ACC112 (cell line): ENCODE data around the gene HOXB8.
A peak's percentile ranks its signal among the peaks of the same experiment; 100 is the strongest.

Experiments
- H2AFZ ChIP-seq: fragments of 200-600 bp; sonication (generic); one replicate; pipeline ENCODE4 v1.6.0; 2017; ENCODE audit warnings: antibody characterized with exemption, low read length; ENCODE audit not compliant: unreplicated experiment
- H3K27ac ChIP-seq: fragments of 200-600 bp; sonication (generic); 2 replicates; pipeline ENCODE4 v1.5.1; 2014; ENCODE audit warnings: low read depth, mild to moderate bottlenecking, antibody characterized with exemption, low read length, moderate library complexity
- H3K27me3 ChIP-seq: fragments of 200-600 bp; sonication (generic); 2 replicates; pipeline ENCODE4 v1.6.1; 2014; ENCODE audit warnings: mild to moderate bottlenecking, antibody characterized with exemption, low read length, moderate library complexity, mixed read lengths; ENCODE audit not compliant: insufficient read depth
- H3K36me3 ChIP-seq: fragments of 200-600 bp; sonication (generic); 2 replicates; pipeline ENCODE4 v1.6.1; 2016; ENCODE audit warnings: mild to moderate bottlenecking, antibody characterized with exemption, low read length, moderate library complexity, mixed read lengths; ENCODE audit not compliant: insufficient read depth
- H3K4me1 ChIP-seq: fragments of 200-600 bp; sonication (generic); one replicate; pipeline ENCODE4 v1.6.1; 2016; ENCODE audit warnings: low read length, mixed read lengths; ENCODE audit not compliant: insufficient read depth, unreplicated experiment, control insufficient read depth
- H3K4me3 ChIP-seq: fragments of 200-600 bp; sonication (generic); 2 replicates; pipeline ENCODE4 v1.5.1; 2014; ENCODE audit warnings: mild to moderate bottlenecking, low read depth, low read length
- H3K79me2 ChIP-seq: fragments of 200-600 bp; sonication (generic); one replicate; pipeline ENCODE4 v1.6.0; 2016; ENCODE audit warnings: low read length; ENCODE audit not compliant: control insufficient read depth, unreplicated experiment, insufficient read depth

HOXB8 gene

DNA sequence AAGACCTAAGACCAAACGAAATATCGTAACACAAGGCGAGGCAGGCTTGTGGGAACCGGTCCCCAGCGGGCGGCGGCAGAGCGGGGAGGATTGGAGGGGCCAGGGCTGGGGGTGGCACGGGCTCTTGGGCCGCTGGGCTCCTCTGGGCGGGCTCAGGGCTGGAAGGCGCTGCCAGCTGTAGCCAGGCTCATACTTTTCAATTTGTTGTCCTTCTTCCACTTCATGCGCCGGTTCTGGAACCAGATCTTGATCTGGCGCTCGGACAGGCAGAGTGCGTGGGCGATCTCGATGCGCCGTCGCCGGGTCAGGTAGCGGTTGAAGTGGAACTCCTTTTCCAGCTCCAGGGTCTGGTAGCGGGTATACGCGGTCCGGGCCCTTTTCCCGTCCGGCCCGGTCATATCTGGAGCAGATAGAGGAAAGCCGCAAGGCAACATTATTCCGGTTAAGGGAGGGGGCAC, 23.0 kb downstream of the HOXB8 start:
- Histone ChIP-seq H3K27ac (no peak overlapping the region), H3K4me1 (no peaks in the 10 kb centered on the region), H3K79me2 (no peaks in the 10 kb centered on the region), H3K27me3 (peaks cover 99% of the 10 kb centered on the region), H3K36me3 (no peaks in the 10 kb centered on the region), H2AFZ (no peak overlapping the region), H3K4me3 (no peak overlapping the region)

DNA sequence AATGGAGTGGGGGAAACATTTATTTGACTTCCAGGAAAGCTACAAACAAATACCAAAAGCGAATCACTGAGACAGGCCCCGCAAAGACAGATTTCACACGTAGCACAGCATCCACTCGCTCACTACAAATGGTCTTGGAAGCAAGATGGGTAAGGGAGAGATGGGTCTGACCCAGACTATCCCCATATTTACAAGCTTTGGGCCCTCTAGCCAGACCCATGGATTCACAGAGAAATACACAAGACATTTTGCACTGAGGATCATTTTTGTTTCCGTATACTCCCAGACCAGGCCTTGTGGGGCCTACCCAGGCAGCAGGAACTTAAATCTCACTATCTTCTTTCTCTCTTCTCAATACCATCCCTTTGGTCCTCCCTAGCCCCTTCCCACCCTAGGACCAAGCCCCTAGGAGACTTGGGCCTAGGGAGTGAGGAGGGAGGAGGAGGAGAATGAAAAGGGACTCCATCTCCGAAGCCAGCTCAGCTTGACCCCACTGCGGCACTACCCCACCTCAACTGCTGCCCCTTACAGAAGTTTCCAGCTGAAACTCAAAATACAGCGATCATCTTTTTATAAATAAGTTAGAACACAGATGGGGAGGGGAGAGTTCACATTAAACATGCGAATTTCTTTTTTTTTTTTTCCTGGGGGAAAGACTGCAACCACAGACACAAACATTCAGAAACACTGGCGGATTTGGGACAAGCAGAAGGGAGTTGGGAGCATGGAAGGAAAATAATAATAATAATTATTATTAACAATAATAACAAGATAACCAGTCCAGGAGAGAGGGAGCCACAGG, 23.6 kb downstream of the HOXB8 start:
- H3K4me1 ChIP-seq, result no peaks in the 10 kb centered on the region
- H3K36me3 ChIP-seq, result no peaks in the 10 kb centered on the region
- H3K27me3 ChIP-seq, result peaks cover 99% of the 10 kb centered on the region
- no peaks in the 10 kb centered on the region for H3K79me2 ChIP-seq
- no peak overlapping the region for H3K27ac ChIP-seq
- H3K4me3 ChIP-seq, result no peak overlapping the region
- no peak overlapping the region for H2AFZ ChIP-seq

DNA sequence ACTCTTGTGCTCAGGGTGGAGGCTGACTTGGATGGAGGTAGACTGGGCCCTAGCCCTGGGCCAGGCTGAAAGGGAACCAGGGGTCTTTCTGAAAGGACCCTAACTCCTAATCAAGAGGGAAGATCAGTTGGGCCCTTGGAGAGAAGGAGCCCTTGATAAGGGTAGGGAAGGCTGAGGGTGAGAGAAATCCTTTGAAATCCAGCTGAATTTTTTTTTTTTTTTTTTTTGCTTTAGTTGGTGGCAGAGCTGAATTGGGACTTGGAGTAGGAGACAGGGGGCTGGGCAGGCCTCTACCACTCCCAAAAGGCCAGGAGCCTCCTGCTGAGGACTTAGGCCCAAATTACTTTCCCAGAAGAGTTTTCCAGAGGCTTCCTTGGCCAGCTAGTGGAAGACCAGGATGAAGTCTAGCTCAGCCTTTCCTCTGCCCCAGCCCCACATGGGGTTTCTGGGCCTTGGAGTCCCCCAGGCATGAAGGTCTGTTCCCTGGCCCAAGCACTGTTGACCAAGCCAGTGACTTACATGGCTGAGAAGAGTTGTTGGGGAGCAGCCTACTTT, 24.4 kb downstream of the HOXB8 start:
- H3K27ac ChIP-seq, result no peak overlapping the region
- H3K79me2 ChIP-seq, result no peaks in the 10 kb centered on the region
- no peaks in the 10 kb centered on the region for H3K4me1 ChIP-seq
- H3K4me3 ChIP-seq, result no peak overlapping the region
- H3K27me3 ChIP-seq, result peaks cover 99% of the 10 kb centered on the region
- H3K36me3 ChIP-seq, result no peaks in the 10 kb centered on the region
- no peak overlapping the region for H2AFZ ChIP-seq

DNA sequence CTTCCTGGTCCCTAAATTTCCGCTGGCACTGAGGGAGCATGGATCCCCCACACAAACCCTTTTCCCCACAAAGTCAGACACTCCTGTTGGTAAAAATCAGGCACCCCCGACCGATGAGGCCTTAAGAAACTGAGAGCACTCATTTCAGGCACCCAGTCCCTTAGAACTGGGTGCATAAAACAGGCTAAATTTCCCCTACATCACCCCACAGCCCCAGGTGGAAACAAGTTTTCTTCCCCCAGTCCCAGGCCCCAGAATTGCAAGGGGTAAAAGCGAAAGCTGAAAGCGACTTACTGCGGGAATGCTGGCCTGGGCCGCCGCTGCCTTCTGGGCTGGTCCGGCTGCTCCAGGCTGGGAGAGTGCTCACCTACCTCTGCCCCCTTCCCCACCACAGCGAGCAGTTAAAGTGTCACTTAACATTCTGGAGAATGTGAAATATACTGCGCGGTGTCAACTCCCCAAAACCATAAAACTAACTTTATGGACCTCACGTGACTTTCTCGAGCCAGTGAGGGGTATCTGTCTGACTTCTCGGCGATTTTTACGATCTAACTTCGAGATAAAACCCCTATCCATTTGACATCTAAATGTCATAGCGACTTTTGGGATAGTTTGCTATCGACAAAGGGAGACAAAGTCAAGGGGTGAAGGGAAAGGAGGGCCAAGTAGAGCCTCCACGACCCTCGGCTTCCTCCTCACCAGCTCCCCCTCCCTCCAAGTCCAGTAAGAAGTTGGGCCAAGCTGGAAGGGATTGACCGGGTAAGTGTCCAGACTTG, 25.1 kb downstream of the HOXB8 start, which contains the start of gene HOXB3:
Gene HOXB3 (minus strand): TSS at position 411 of the 776 bp plus-strand sequence. CDS start 37,767 bp downstream, outside the sequence.
- H3K4me1 ChIP-seq, result no peaks in the 10 kb centered on the region
- H3K79me2 ChIP-seq, result no peaks in the 10 kb centered on the region
- H3K27ac ChIP-seq, result no peak within 1 kb of the TSS
- H2AFZ ChIP-seq, result no peak within 1 kb of the TSS
- H3K27me3 ChIP-seq, result peaks cover 94% of the 10 kb centered on the region
- no peak within 1 kb of the TSS for H3K4me3 ChIP-seq
- H3K36me3 ChIP-seq, result no peaks in the 10 kb centered on the region

DNA sequence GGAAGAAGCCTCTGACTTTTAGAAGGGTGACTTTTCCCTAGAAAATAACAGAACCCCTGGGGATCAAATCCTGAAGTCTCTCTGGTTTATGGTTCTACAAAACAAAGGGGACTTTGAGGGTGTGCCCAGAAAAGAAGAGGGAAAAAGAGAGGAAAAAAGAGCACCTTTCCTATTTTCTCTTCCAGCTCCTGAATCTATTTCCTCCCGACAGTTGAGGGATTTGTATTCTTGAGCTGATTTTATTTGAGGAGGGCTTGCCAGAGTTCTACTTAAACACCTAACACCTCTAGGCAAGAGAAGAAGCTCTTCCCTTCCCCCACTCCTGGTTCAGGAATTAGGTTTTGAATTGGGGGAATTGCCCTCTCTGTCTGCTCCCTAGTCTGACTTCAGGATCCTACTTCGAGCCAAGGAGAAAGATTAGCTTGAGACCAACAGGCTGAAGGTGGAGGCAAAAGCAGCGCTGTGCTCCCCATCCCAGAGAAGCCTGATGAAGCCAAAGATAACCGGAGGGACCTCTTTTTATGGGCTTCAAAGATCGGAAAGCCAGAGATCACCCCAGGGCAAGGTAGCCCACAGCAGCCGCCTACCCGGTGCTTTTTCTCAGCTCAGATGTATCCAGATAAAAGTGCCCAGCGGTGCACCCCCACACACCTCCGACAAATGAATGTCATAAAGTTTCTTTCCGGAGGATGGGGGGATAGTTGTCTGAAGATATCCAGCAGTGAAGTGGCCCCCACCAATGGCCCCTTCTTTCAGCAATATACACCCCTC, 25.8 kb downstream of the HOXB8 start:
- H3K79me2 ChIP-seq, result no peaks in the 10 kb centered on the region
- H2AFZ ChIP-seq, result no peak overlapping the region
- no peak overlapping the region for H3K27ac ChIP-seq
- no peaks in the 10 kb centered on the region for H3K4me1 ChIP-seq
- peaks cover 94% of the 10 kb centered on the region for H3K27me3 ChIP-seq
- no peak overlapping the region for H3K4me3 ChIP-seq
- no peaks in the 10 kb centered on the region for H3K36me3 ChIP-seq

DNA sequence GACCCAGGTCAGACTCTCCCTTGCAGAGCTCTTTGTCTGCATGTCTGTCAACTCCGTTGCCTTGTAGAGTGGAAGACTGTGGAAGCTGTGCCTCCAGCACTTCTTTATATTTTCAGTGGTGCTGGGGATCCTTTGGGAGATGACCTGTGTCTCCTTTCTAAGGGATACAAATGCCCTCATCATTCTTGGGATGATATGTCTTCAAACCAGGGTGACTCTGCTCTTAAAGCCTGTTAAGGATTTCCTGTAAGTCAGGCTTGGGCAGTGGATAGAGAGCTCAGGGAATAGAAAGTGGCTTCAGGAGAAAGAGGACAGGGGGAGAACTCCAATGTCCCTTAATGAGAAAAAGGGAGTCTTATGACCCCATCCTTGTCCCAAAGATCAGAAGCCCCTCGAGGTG, 26.6 kb downstream of the HOXB8 start:
- Histone ChIP-seq H3K27ac (no peak overlapping the region), H3K4me3 (no peak overlapping the region), H2AFZ (no peak overlapping the region), H3K36me3 (no peaks in the 10 kb centered on the region), H3K27me3 (peaks cover 95% of the 10 kb centered on the region), H3K4me1 (no peaks in the 10 kb centered on the region), H3K79me2 (no peaks in the 10 kb centered on the region)

DNA sequence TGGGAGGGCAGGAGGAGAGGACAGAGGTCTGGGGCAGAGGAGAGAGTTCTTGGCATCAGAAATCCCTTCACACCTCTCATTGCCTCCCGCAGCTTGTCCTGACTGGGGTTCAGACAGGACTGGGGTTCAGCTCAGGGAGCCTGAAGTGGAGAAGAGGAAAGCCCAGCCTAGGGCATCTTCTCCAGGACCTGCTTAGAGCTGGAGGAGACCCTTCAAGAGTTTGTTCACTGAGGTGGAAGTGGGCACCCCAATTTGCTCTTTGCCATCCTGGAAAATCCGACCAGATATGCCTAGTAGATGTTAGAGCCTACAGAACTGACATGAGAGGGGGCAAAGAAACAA, 27.0 kb downstream of the HOXB8 start:
- H3K4me3 ChIP-seq, result no peak overlapping the region

DNA sequence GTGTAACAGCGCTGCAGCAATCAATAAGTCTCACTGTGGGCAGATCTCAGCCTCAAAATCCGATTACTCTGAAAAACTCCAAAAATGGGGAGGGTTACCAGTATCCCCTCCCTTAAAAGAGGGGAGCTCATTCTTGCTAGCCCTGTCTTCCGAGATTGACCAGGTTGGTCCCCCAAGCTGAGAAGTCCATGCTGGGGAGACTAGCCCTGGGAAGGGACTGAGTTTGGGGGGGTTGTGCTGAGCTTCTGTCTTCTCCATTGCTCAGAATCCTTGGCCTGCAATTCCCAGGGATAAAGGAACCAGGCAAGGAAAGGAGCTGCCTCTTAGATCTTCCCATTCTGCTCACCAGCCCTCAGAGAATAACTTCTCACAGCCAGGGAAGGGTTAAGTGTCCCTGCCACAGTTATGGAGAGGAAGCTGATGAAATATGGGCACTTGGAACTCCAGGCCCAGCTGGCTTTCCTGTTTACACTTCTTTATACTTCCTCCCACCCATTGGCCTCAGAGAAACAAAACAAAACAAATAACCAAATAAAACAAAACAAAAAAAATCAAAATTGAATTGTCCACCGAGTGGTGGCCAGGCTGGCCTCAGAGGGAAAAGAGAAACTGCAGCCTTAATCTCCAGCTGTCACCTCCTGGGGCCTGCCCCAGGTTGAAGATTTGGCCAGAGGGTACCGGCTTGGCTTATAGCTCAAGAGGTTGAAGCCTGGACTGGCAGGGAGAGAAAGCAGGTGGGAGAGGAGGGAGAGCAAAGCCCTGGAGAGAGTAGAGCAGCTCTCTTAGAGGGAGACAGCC, 27.6 kb downstream of the HOXB8 start:
- Histone ChIP-seq H3K4me3 (no peak overlapping the region), H3K79me2 (no peaks in the 10 kb centered on the region), H3K4me1 (no peaks in the 10 kb centered on the region), H3K27me3 (peaks cover 95% of the 10 kb centered on the region), H3K27ac (no peak overlapping the region), H3K36me3 (no peaks in the 10 kb centered on the region), H2AFZ (no peak overlapping the region)

More for the DNA sequence above, 27.0 kb downstream of the HOXB8 start:
- Histone ChIP-seq H2AFZ (no peak overlapping the region), H3K27ac (no peak overlapping the region), H3K79me2 (no peaks in the 10 kb centered on the region), H3K27me3 (peaks cover 95% of the 10 kb centered on the region), H3K4me1 (no peaks in the 10 kb centered on the region), H3K36me3 (no peaks in the 10 kb centered on the region)

DNA sequence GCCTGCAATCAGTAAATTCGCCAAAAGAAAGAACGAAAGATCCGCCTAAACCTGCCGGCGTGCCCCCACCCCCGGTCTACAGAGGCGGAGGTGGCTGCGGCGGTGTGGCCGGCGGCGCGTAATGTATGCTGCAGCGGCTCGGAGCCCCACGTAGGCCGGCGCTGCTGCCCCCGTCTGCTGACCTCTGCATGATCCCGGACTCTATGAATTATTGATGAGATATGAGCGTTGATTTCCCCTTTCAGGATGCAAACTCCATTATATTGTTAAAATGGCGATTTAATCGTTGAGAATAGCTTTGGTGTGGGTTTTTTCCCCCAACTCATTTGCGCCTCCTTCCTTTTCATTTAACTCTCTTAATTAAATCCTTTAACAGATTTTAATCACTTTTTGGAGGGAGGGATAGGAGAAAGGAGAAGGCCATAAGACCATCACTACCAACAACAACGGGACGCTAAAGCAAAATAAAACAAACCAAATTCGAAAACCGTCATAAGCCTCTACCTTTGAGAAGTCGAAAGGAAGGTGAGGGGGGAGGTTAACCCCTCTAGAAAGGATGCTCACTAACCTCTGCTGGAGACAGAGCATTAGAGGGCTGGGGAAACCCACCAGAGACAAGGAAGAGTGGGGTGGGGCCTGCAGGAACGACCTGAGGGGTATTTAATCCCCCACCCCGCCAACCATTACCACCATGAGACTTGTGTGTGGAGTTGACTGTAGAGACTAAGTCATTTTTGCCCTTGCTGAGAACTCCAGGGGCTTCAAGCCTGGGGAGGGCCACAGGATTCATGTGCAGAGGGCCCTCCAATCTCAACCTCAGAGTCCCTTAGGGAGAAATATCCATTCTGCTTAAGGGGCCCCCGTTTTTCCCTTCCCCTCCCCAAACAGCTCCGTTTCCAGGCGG, 28.5 kb downstream of the HOXB8 start:
- Histone ChIP-seq H3K79me2 (no peaks in the 10 kb centered on the region), H3K27me3 (peaks cover 95% of the 10 kb centered on the region), H3K4me1 (no peaks in the 10 kb centered on the region), H3K4me3 (peak overlapping the region; percentile 84), H3K27ac (no peak overlapping the region), H2AFZ (peak overlapping the region; percentile 77), H3K36me3 (no peaks in the 10 kb centered on the region)
